PFSK-1 (cell line): ENCODE results near the gene CHD6.

Experiments used
- FOXP2 ChIP-seq: optimal IDR thresholded peaks from 2 replicates; pipeline ENCODE3; 2011; ENCODE audit warnings: borderline replicate concordance, control low read depth, inconsistent platforms; ENCODE audit not compliant: insufficient read depth; ENCODE audit errors: extremely low read length, extremely low read depth
- POLR2AphosphoS5 ChIP-seq: IDR thresholded peaks from 2 replicates; pipeline ENCODE4 v1.6.1; 2012; ENCODE audit warnings: low read depth, mild to moderate bottlenecking, control low read depth, low read length, moderate library complexity
- SIN3A ChIP-seq: IDR thresholded peaks from 2 replicates; pipeline ENCODE4 v1.6.1; 2012; ENCODE audit warnings: mild to moderate bottlenecking, low read length, moderate library complexity, borderline replicate concordance; ENCODE audit not compliant: insufficient read depth
- TAF1 ChIP-seq: IDR thresholded peaks from 2 replicates; pipeline ENCODE4 v1.6.1; 2012; ENCODE audit warnings: low read length, control low read depth, borderline replicate concordance; ENCODE audit not compliant: insufficient read depth
- TF ChIP-seq, protein P1 (sequence below), 2 experiments: IDR thresholded peaks; 2 replicates each; pipeline versions ENCODE4 v1.6.1 to v1.8.0; 2011 to 2012; ENCODE audit warnings: low read depth in 2 of 2, low read length in 2 of 2, control low read depth in 1 of 2, inconsistent platforms in 1 of 2, mild to moderate bottlenecking in 1 of 2, moderate library complexity in 1 of 2; ENCODE audit not compliant: insufficient read depth in 1 of 2

CHD6 gene

DNA sequence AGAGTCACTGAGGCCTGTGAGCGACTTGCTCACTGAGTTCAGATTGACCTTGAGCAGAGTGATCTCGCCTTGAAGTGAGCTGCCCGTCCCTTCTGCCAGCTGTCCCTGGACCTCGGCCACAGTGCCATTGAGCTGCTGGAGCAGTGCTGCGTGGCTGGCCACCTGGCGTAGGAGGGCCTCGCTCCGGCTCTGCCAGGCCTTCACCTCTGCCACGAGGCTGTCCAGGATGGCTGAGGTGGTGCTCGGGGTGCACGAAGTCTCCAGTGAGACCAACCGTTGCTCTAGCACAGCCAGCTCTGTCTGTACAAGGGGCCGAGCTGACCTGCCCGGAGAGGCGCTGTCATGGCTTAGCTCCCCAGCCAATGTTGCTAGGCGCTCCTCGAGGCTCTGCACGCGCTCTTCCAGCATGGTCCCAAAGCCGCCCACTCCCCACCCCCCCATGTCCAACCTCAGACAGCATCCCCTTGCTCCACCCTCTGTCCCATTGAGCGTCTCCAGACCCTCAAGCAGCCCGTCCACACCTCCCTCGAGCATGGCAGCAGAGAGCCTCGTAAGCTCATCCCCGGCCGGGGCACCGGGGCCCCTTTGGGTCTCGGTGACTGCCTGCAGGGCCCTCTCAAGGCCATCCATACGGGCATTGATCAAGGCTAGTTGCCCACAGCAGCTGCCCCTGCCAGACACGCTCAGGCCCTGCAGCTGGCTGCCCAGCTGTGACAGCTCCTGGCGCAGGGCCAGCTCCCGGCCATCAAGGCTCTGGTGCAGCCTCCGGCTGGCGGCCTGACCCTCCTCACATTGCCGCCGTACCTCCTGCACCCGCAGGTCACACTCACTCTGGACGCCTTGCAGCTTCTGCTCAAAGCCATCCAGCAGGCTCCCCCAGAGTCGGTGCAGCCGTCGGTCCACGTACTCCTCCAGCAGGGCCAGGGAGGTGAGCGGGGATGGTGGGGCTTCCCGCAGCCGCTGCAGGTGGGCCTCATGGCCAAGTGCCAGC lies 256.1 kb downstream of the CHD6 start:
- TF ChIP-seq SIN3A (no peak), FOXP2 (no peak)

DNA sequence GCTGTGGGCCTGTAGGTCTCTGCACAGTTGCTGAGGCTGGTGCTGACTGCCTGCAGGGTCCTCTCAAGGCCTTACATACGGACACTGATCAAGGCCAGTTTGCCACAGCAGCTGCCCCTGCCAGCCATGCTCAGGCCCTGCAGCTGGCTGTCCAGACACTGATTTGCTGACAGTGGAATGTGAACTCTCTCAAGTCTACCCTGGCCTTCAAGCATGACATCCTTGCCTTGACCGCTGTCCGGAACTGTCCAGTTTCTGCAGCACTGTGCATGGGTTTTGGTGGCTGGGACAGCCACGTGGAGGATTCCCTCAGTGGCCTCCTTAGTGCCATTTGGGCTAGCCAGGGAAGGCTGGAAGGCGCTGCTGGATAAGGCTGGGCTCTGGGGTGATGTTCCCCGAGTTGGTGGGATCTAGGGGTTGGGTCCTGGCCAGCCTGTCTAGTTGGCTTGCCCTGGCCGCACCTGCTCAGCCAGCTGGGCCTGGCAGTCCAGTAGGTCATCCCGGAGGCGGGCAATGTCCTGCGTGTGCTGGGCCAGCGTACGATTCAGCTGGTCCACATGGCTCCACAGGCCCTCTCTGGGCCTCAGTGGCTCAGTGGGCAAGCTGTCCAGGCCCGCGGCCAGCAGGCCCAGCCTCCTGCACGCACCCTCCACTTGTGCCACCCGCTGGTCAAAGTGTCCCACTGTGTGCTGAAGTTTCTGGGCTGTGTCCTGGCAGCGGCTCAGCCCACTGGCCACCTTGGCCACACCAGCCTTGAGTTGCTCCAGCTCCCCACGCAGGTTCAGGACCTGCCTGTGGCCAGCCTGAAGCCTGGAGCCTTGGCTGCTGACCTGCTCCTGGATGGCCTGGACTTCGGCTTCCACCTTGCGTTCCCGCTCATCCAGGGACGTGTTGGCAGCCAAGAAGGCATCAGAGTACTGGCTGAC lies 257.1 kb downstream of the CHD6 start:
- no peak for TF ChIP-seq SIN3A
- TF ChIP-seq, protein P1, sequence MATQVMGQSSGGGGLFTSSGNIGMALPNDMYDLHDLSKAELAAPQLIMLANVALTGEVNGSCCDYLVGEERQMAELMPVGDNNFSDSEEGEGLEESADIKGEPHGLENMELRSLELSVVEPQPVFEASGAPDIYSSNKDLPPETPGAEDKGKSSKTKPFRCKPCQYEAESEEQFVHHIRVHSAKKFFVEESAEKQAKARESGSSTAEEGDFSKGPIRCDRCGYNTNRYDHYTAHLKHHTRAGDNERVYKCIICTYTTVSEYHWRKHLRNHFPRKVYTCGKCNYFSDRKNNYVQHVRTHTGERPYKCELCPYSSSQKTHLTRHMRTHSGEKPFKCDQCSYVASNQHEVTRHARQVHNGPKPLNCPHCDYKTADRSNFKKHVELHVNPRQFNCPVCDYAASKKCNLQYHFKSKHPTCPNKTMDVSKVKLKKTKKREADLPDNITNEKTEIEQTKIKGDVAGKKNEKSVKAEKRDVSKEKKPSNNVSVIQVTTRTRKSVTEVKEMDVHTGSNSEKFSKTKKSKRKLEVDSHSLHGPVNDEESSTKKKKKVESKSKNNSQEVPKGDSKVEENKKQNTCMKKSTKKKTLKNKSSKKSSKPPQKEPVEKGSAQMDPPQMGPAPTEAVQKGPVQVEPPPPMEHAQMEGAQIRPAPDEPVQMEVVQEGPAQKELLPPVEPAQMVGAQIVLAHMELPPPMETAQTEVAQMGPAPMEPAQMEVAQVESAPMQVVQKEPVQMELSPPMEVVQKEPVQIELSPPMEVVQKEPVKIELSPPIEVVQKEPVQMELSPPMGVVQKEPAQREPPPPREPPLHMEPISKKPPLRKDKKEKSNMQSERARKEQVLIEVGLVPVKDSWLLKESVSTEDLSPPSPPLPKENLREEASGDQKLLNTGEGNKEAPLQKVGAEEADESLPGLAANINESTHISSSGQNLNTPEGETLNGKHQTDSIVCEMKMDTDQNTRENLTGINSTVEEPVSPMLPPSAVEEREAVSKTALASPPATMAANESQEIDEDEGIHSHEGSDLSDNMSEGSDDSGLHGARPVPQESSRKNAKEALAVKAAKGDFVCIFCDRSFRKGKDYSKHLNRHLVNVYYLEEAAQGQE (IDR thresholded peaks at IDR 0.05; ENCODE audit: insufficient read depth in 1 of 2, low read depth in 2 of 2, low read length in 2 of 2): peak in 1 of 2 experiments; percentile 56; a peak in 1 of 4 replicates

DNA sequence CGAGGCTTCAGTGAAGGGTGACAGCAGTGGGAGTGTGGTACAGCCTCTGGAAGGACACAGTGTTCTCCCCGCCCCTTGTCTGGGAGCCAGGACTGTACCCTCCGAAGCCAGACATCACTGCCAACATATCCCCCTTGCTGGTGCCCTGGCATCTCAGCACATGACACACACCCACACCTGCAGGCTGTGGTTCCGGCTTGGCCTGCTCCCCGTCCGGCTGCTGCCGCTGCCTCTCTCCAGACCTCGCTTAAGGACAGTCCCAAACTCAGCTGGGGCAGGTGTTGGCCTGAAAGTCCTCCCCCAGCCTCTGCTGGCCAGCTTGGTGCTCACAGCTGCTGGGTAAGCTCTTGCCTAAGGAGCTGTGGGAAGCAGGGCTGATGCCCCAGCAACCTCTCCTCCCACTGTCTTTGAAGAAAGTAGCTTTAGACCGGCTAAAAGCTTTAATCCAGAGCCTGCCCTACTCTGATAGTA lies 258.6 kb downstream of the CHD6 start:
- TF ChIP-seq FOXP2: no peak
- no peak for TF ChIP-seq SIN3A
- no peak for TF ChIP-seq TAF1
- TF ChIP-seq, protein P1 (IDR thresholded peaks at IDR 0.05; ENCODE audit: insufficient read depth in 1 of 2, low read depth in 2 of 2, low read length in 2 of 2): no peak
- TF ChIP-seq POLR2AphosphoS5: no peak

DNA sequence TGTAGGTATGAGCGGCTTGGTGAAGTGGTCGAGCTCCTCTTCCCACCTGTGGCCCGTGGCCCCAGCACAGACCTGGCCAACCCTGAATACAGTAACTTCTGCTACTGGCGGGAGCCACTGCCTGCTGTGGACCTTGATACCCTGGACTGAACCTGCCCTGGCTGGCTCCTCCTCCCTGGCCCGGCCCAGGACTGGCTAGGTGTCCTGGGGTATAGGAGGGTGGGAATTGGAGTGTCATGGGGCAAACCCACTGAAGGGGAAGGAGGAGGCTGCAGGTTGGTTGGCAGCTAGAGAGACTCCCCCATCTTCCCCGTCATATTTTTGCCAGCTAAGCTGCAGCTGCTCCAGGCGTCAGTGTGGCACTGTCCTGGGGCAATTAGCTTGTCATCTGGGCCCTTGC lies 259.5 kb downstream of the CHD6 start:
- TF ChIP-seq POLR2AphosphoS5 (no peak), FOXP2 (no peak), SIN3A (no peak), TAF1 (no peak)
- TF ChIP-seq, protein P1 (IDR thresholded peaks at IDR 0.05; ENCODE audit: insufficient read depth in 1 of 2, low read depth in 2 of 2, low read length in 2 of 2): no peak

DNA sequence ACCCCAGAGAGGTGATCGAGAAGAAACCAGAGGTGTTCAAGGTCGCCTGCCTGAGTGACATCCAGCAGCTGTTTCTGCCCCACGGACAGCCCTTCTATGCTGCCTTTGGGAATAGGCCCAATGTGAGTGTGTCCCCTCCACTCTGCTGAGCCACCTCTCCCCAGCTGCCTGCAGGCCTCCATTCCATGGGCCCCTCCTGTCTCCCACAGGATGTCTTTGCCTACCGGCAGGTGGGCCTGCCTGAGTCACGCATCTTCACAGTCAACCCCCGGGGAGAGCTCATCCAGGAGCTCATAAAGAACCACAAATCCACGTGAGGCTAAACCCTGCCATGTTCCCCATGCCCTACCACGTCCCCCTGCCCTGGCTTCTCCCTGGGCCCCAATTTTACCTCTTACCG lies 259.9 kb downstream of the CHD6 start:
- TF ChIP-seq FOXP2: no peak
- TF ChIP-seq, protein P1 (IDR thresholded peaks at IDR 0.05; ENCODE audit: insufficient read depth in 1 of 2, low read depth in 2 of 2, low read length in 2 of 2): no peak
- no peak for TF ChIP-seq POLR2AphosphoS5
- TF ChIP-seq TAF1: no peak
- TF ChIP-seq SIN3A: no peak
